Activated CD4-positive, alpha-beta memory T cell treated with anti-CD3 and anti-CD28 coated beads, Interleukin-2, amount 10 ng/mL, durations not matched to agents 7 days and 5 days (primary cell): ENCODE measurements around the gene NMD3. TPM values are rescaled to one million over a fixed set of nuclear protein-coding genes. Genes with fewer than 3 reads are reported as not detected.

Experiments used
- CTCF ChIA-PET: fragments of 350-600 bp; sonication (Branson Sonifier 250); formaldehyde crosslinking; loops from one replicate; lab custom pipeline; 2021; ENCODE audit warnings: antibody characterized with exemption, inconsistent platforms; lab: Charles Lee
- POLR2A ChIA-PET: fragments of 350-600 bp; sonication (Branson Sonifier 250); formaldehyde crosslinking; loops from one replicate; lab custom pipeline; 2021; ENCODE audit warnings: antibody characterized with exemption; lab: Charles Lee
- DNase-seq: peaks from one replicate; pipeline ENCODE4 v3.0.0-alpha.2; 2020
- H3K27ac Mint-ChIP-seq: one replicate; pipeline ENCODE4 v1.8.0; 2021; ENCODE audit warnings: mild to moderate bottlenecking, mixed read lengths
- H3K27me3 Mint-ChIP-seq: one replicate; pipeline ENCODE4 v1.8.0; 2021; ENCODE audit warnings: mixed read lengths
- H3K36me3 Mint-ChIP-seq: one replicate; pipeline ENCODE4 v1.8.0; 2021; ENCODE audit warnings: low read depth, mixed read lengths
- H3K4me1 Mint-ChIP-seq: one replicate; pipeline ENCODE4 v1.8.0; 2021; ENCODE audit warnings: mixed read lengths
- H3K4me3 Mint-ChIP-seq: one replicate; pipeline ENCODE4 v1.8.0; 2021; ENCODE audit warnings: mild to moderate bottlenecking, mixed read lengths
- H3K9me3 Mint-ChIP-seq: one replicate; pipeline ENCODE4 v1.8.0; 2021; ENCODE audit warnings: mixed read lengths
- total RNA-seq, 2 experiments: library from RNA; stranded (reverse); gene quantifications; one replicate each; pipeline ENCODE4 v1.2.3, GENCODE V29; 2021

The NMD3 gene
- total RNA-seq, 2 experiments from 2014 or later = 44.0 to 46.6 TPM

GRCh38 chr3:161244538-161244937 lies 23.4 kb downstream of the NMD3 start:
- peaks cover 35% of the 10 kb centered on the region for H3K36me3 Mint-ChIP-seq

GRCh38 chr3:161247049-161247448 lies 25.9 kb downstream of the NMD3 start:
- no peak overlapping the region for H3K4me3 Mint-ChIP-seq
- ChIA-PET POLR2A (no interaction called here), CTCF (no interaction called here)
- H3K4me1 Mint-ChIP-seq = no peaks in the 10 kb centered on the region
- H3K27me3 Mint-ChIP-seq = no peaks in the 10 kb centered on the region
- H3K9me3 Mint-ChIP-seq = no peaks in the 10 kb centered on the region
- DNase-seq = no peak
- no peak overlapping the region for H3K27ac Mint-ChIP-seq
- H3K36me3 Mint-ChIP-seq = peaks cover 40% of the 10 kb centered on the region

More at GRCh38 chr3:161244538-161244937, 23.4 kb downstream of the NMD3 start:
- Mint-ChIP-seq H3K27ac (no peak overlapping the region), H3K9me3 (no peaks in the 10 kb centered on the region), H3K4me3 (no peak overlapping the region), H3K27me3 (no peaks in the 10 kb centered on the region), H3K4me1 (no peaks in the 10 kb centered on the region)
- CTCF ChIA-PET = no interaction called here
- POLR2A ChIA-PET = interaction anchor here (0.9 kb wide), 1 partner anchor 11 kb away, joined by 3 read pairs; no protein-coding TSS in a partner anchor
- no peak for DNase-seq

GRCh38 chr3:161250116-161250515 lies 29.0 kb downstream of the NMD3 start:
- no peak overlapping the region for H3K4me3 Mint-ChIP-seq
- H3K27ac Mint-ChIP-seq = no peak overlapping the region
- CTCF ChIA-PET = no interaction called here
- no peak for DNase-seq
- H3K36me3 Mint-ChIP-seq = peaks cover 52% of the 10 kb centered on the region
- H3K4me1 Mint-ChIP-seq = no peaks in the 10 kb centered on the region
- H3K9me3 Mint-ChIP-seq = no peaks in the 10 kb centered on the region
- POLR2A ChIA-PET = no interaction called here
- H3K27me3 Mint-ChIP-seq = no peaks in the 10 kb centered on the region

- Mint-ChIP-seq H3K9me3 (no peaks in the 10 kb centered on the region), H3K36me3 (peaks cover 61% of the 10 kb centered on the region), H3K27me3 (no peaks in the 10 kb centered on the region), H3K4me1 (no peaks in the 10 kb centered on the region), H3K4me3 (no peak overlapping the region), H3K27ac (no peak overlapping the region)
- POLR2A ChIA-PET = interaction anchor here (1.2 kb wide), 1 partner anchor 145 kb away, joined by 3 read pairs; no protein-coding TSS in a partner anchor
- no peak for DNase-seq
- CTCF ChIA-PET = no interaction called here
Measured at GRCh38 chr3:161251716-161252115, 30.6 kb downstream of the NMD3 start.

GRCh38 chr3:161252143-161252542 lies 31.0 kb downstream of the NMD3 start:
- no peak overlapping the region for H3K27ac Mint-ChIP-seq
- H3K27me3 Mint-ChIP-seq = no peaks in the 10 kb centered on the region
- no peak overlapping the region for H3K4me3 Mint-ChIP-seq
- no peaks in the 10 kb centered on the region for H3K9me3 Mint-ChIP-seq
- peaks cover 58% of the 10 kb centered on the region for H3K36me3 Mint-ChIP-seq
- DNase-seq = no peak
- H3K4me1 Mint-ChIP-seq = no peaks in the 10 kb centered on the region
- POLR2A ChIA-PET = interaction anchor here (1.2 kb wide), 1 partner anchor 146 kb away, joined by 3 read pairs; no protein-coding TSS in a partner anchor
- CTCF ChIA-PET = no interaction called here

- no peak for DNase-seq
- Mint-ChIP-seq H3K4me1 (no peaks in the 10 kb centered on the region), H3K27ac (no peak overlapping the region), H3K27me3 (no peaks in the 10 kb centered on the region), H3K36me3 (peaks cover 67% of the 10 kb centered on the region), H3K4me3 (no peak overlapping the region), H3K9me3 (no peaks in the 10 kb centered on the region)
- CTCF ChIA-PET = no interaction called here
- POLR2A ChIA-PET = no interaction called here
Measured at GRCh38 chr3:161253711-161254110, 32.6 kb downstream of the NMD3 start.

GRCh38 chr3:161254861-161255260 lies 33.8 kb downstream of the NMD3 start:
- POLR2A ChIA-PET = no interaction called here
- Mint-ChIP-seq H3K36me3 (peaks cover 62% of the 10 kb centered on the region), H3K9me3 (no peaks in the 10 kb centered on the region), H3K4me3 (no peak overlapping the region), H3K27ac (no peak overlapping the region), H3K4me1 (no peaks in the 10 kb centered on the region), H3K27me3 (no peaks in the 10 kb centered on the region)
- DNase-seq = no peak
- CTCF ChIA-PET = no interaction called here

GRCh38 chr3:161263057-161263456 lies 41.9 kb downstream of the NMD3 start:
- Mint-ChIP-seq H3K4me3 (no peak overlapping the region), H3K27ac (no peak overlapping the region), H3K9me3 (no peaks in the 10 kb centered on the region), H3K4me1 (no peaks in the 10 kb centered on the region), H3K27me3 (no peaks in the 10 kb centered on the region), H3K36me3 (peaks cover 36% of the 10 kb centered on the region)
- POLR2A ChIA-PET = no interaction called here
- no peak for DNase-seq
- CTCF ChIA-PET = no interaction called here

GRCh38 chr3:161264852-161265251 lies 43.7 kb downstream of the NMD3 start:
- Mint-ChIP-seq H3K9me3 (no peaks in the 10 kb centered on the region), H3K36me3 (peaks cover 29% of the 10 kb centered on the region), H3K4me3 (no peak overlapping the region), H3K4me1 (no peaks in the 10 kb centered on the region), H3K27me3 (no peaks in the 10 kb centered on the region), H3K27ac (no peak overlapping the region)
- CTCF ChIA-PET = interaction anchor here (1.1 kb wide), 1 partner anchor 10 kb away, joined by 3 read pairs; no protein-coding TSS in a partner anchor
- no peak for DNase-seq
- POLR2A ChIA-PET = no interaction called here

- Mint-ChIP-seq H3K27ac (no peak overlapping the region), H3K4me3 (no peak overlapping the region), H3K36me3 (peaks cover 21% of the 10 kb centered on the region), H3K9me3 (no peaks in the 10 kb centered on the region), H3K27me3 (no peaks in the 10 kb centered on the region), H3K4me1 (no peaks in the 10 kb centered on the region)
- CTCF ChIA-PET = no interaction called here
- no peak for DNase-seq
- POLR2A ChIA-PET = no interaction called here
Measured at GRCh38 chr3:161265916-161266571, 44.9 kb downstream of the NMD3 start.

- Mint-ChIP-seq H3K4me3 (no peak overlapping the region), H3K27me3 (no peaks in the 10 kb centered on the region), H3K27ac (no peak overlapping the region), H3K9me3 (no peaks in the 10 kb centered on the region), H3K4me1 (no peaks in the 10 kb centered on the region), H3K36me3 (peaks cover 18% of the 10 kb centered on the region)
- POLR2A ChIA-PET = no interaction called here
- no peak for DNase-seq
- CTCF ChIA-PET = interaction anchor here (0.6 to 1.0 kb wide), 2 partner anchors 11 to 38 kb away, joined by 3 read pairs; no protein-coding TSS in a partner anchor
Measured at GRCh38 chr3:161266731-161267150, 45.6 kb downstream of the NMD3 start.

GRCh38 chr3:161267646-161268045 lies 46.5 kb downstream of the NMD3 start:
- Mint-ChIP-seq H3K9me3 (no peaks in the 10 kb centered on the region), H3K27me3 (no peaks in the 10 kb centered on the region), H3K27ac (no peak overlapping the region), H3K4me3 (no peak overlapping the region), H3K4me1 (no peaks in the 10 kb centered on the region), H3K36me3 (peaks cover 18% of the 10 kb centered on the region)
- no peak for DNase-seq
- ChIA-PET CTCF (interaction anchor here (1.0 kb wide), 1 partner anchor 10 kb away, joined by 3 read pairs; no protein-coding TSS in a partner anchor), POLR2A (no interaction called here)

GRCh38 chr3:161268601-161269000 lies 47.5 kb downstream of the NMD3 start:
- ChIA-PET CTCF (no interaction called here), POLR2A (no interaction called here)
- peaks cover 14% of the 10 kb centered on the region for H3K36me3 Mint-ChIP-seq
- DNase-seq = no peak
- H3K27ac Mint-ChIP-seq = no peak overlapping the region
- H3K9me3 Mint-ChIP-seq = no peaks in the 10 kb centered on the region
- H3K4me1 Mint-ChIP-seq = no peaks in the 10 kb centered on the region
- no peak overlapping the region for H3K4me3 Mint-ChIP-seq
- no peaks in the 10 kb centered on the region for H3K27me3 Mint-ChIP-seq

- Mint-ChIP-seq H3K27me3 (no peaks in the 10 kb centered on the region), H3K4me3 (no peak overlapping the region), H3K9me3 (no peaks in the 10 kb centered on the region), H3K4me1 (no peaks in the 10 kb centered on the region), H3K27ac (no peak overlapping the region), H3K36me3 (no peaks in the 10 kb centered on the region)
- ChIA-PET POLR2A (no interaction called here), CTCF (interaction anchor here (0.8 to 1.6 kb wide), 5 partner anchors 10 to 330 kb away, joined by 3 to 4 read pairs (median 3); no protein-coding TSS in a partner anchor)
- DNase-seq = no peak
Measured at GRCh38 chr3:161270991-161271390, 49.9 kb downstream of the NMD3 start.
